Breast epithelium (tissue), 4 donors: ENCODE data around the gene MPZ. TPM values are rescaled to one million over a fixed set of nuclear protein-coding genes. Genes with fewer than 3 reads are reported as not detected.
A peak's percentile ranks its signal among the peaks of the same experiment; 100 is the strongest.
"Not testable (repeated sequence)": the region's sequence is repeated elsewhere in the genome, so short reads cannot be mapped to it uniquely, and the experiment has no call there.

Experiments used
- DNase-seq, 2 donors: peaks; one replicate each; pipeline ENCODE4 v3.0.0-alpha.2; 2019; ENCODE audit warnings: low spot score in 2 of 2
- H3K27ac ChIP-seq, 2 donors: fragments of 200-600 bp; sonication (generic) in 1 of 2; one replicate each; pipeline ENCODE4 v1.5.1; 2016 to 2019; ENCODE audit warnings: mild to moderate bottlenecking in 1 of 2
- H3K27me3 ChIP-seq, 2 donors: fragments of 200-600 bp; sonication (generic) in 1 of 2; one replicate each; pipeline versions ENCODE4 v1.5.1 to v1.6.0; 2017 to 2019; ENCODE audit warnings: control low read depth in 1 of 2, mild to moderate bottlenecking in 1 of 2
- H3K36me3 ChIP-seq: fragments of 200-600 bp; one replicate; pipeline ENCODE4 v1.5.1; 2019
- H3K4me1 ChIP-seq, 2 donors: fragments of 200-600 bp; sonication (generic); one replicate each; pipeline ENCODE4 v1.5.1; 2016 to 2019; ENCODE audit warnings: control low read depth in 1 of 2
- H3K4me3 ChIP-seq, 3 donors: fragments of 200-600 bp; sonication (generic); 1 replicate in 2 of 3; 2 replicates in 1 of 3; pipeline ENCODE4 v1.5.1; 2016 to 2019; ENCODE audit warnings: mild to moderate bottlenecking in 3 of 3, moderate library complexity in 2 of 3
- H3K9me3 ChIP-seq, 2 donors: fragments of 200-600 bp; sonication (generic) in 1 of 2; one replicate each; pipeline ENCODE4 v1.5.1; 2016 to 2019; ENCODE audit warnings: control low read depth in 1 of 2
- CTCF ChIP-seq, 3 donors: fragments of 450-650 bp; IDR thresholded peaks; one replicate each; pipeline ENCODE4 v1.5.1; 2016 to 2017; ENCODE audit warnings: antibody characterized with exemption in 3 of 3, mild to moderate bottlenecking in 3 of 3, moderate library complexity in 3 of 3
- POLR2A ChIP-seq: fragments of 450-650 bp; IDR thresholded peaks from one replicate; pipeline ENCODE4 v1.6.1; 2016; ENCODE audit warnings: antibody characterized with exemption, mild to moderate bottlenecking, moderate library complexity
- POLR2AphosphoS5 ChIP-seq, 3 donors: sonication (generic); formaldehyde crosslinking; IDR thresholded peaks; one replicate each; pipeline ENCODE4 v1.6.1; 2017; ENCODE audit warnings: antibody characterized with exemption in 3 of 3
- intact Hi-C: fragments of 100-400 bp; cut with DNase I; formaldehyde crosslinking; loops from one replicate; pipeline ENCODE4 v1.15.1; 2023; ENCODE audit warnings: low total_unique reads
- total RNA-seq, 3 donors: library from RNA; depleted of rRNA; stranded (reverse); fragments of >200 nt; gene quantifications; one replicate each; pipeline ENCODE4 v1.1.0, GENCODE V29; 2016

MPZ gene
- total RNA-seq, 3 donors from 2014 or later = 1.3 to 3.6 (median 3.2) TPM

GRCh38 chr1:161259765-161260164 is 50.0 kb downstream of the MPZ start:
- intact Hi-C loops = no loop called here
- no peak overlapping the region for H3K27ac ChIP-seq
- DNase-seq = no peak
- H3K36me3 ChIP-seq = no peaks in the 10 kb centered on the region
- H3K4me3 ChIP-seq = no peak overlapping the region
- H3K27me3 ChIP-seq = peaks cover 0 to 16% of the 10 kb centered on the region in 2 donors
- H3K9me3 ChIP-seq = peaks cover 9 to 14% of the 10 kb centered on the region in 2 donors
- no peaks in the 10 kb centered on the region for H3K4me1 ChIP-seq
- TF ChIP-seq POLR2A = no peak
- no peak for TF ChIP-seq POLR2AphosphoS5 (IDR thresholded peaks at IDR 0.05)
- no peak for TF ChIP-seq CTCF (IDR thresholded peaks at IDR 0.05)

- TF ChIP-seq POLR2A = no peak
- no peak for TF ChIP-seq CTCF (IDR thresholded peaks at IDR 0.05)
- TF ChIP-seq POLR2AphosphoS5 (IDR thresholded peaks at IDR 0.05) = no peak
- H3K27ac ChIP-seq = no peak overlapping the region
These were observed 50.4 kb downstream of the MPZ start for GRCh38 chr1:161259345-161259702.

GRCh38 chr1:161258439-161259344 is 51.1 kb downstream of the MPZ start, which contains the start of gene PCP4L1:
PCP4L1 (plus strand) TSS chr1:161258745; CDS start chr1:161258975, 230 bp downstream.
- TF ChIP-seq POLR2AphosphoS5 (IDR thresholded peaks at IDR 0.05) = no peak
- no peak for TF ChIP-seq POLR2A
- intact Hi-C loops = no loop called here
- Histone ChIP-seq H3K27ac (no peak within 1 kb of the TSS), H3K36me3 (no peaks in the 10 kb centered on the region), H3K4me1 (no peaks in the 10 kb centered on the region), H3K4me3 (peak within 1 kb of the TSS; percentile 26 to 69 (median 55)), H3K9me3 (peaks cover 9 to 14% of the 10 kb centered on the region in 2 donors), H3K27me3 (peaks cover 0 to 16% of the 10 kb centered on the region in 2 donors)
- peak in 1 of 2 donors; percentile 56 for DNase-seq

More at GRCh38 chr1:161259345-161259702, 50.4 kb downstream of the MPZ start:
- intact Hi-C loops = no loop called here
- peaks cover 9 to 14% of the 10 kb centered on the region in 2 donors for H3K9me3 ChIP-seq
- H3K36me3 ChIP-seq = no peaks in the 10 kb centered on the region
- peak overlapping the region in 2 of 3 donors; percentile 55 to 69 for H3K4me3 ChIP-seq
- no peak for DNase-seq
- H3K27me3 ChIP-seq = peaks cover 0 to 16% of the 10 kb centered on the region in 2 donors
- no peaks in the 10 kb centered on the region for H3K4me1 ChIP-seq

DNA sequence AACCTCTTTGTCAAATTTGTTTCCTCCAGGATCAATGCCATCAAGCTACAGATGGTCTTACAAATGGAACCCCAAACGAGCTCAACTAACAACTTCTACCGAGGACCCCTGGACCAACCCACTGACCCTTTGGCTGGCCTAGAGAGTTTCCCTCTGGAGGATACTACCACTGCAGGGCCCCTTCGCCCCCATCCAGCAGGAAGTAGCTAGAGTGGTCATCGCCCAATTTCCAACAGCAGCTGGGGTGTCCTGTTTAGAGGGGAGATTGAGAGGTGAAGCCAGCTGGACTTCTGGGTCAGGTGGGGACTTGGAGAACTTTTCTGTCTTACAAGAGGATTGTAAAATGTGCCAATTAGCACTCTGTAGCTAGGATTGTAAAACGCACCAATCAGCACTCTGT is 52.7 kb downstream of the MPZ start:
- DNase-seq, H3K4me1 ChIP-seq, H3K4me3 ChIP-seq, H3K27ac ChIP-seq, intact Hi-C loops, H3K36me3 ChIP-seq: not testable (repeated sequence)
- H3K9me3 ChIP-seq = peaks cover 9 to 14% of the 10 kb centered on the region in 2 donors
- peaks cover 0 to 16% of the 10 kb centered on the region in 2 donors for H3K27me3 ChIP-seq

DNA sequence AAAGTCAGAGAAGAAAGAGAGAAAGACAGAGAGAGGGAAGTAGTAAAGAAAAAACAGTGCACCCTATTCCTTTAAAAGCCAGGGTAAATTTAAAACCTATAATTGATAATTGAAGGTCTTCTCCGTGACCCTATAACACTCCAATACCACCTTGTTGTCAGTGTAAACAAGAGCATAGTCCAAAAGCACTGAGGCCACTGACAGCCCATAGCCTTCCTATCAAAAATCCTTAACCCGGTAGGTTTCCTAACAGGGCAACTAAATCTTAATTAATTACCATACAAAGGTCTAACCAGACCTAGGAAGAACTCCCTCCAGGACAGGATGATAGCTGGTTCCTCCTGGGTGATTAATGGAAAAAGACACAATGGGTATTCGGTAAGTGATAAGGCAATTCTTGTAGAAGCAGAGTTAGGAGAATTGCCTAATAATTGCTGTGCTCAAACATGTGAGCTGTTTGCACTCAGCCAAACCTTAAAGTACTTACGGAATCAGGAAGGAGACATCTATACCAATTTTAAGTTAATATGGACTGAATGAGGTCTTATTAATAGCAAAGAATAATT is 53.7 kb downstream of the MPZ start:
- Histone ChIP-seq H3K27me3 (peaks cover 0 to 16% of the 10 kb centered on the region in 2 donors), H3K9me3 (peaks cover 9 to 14% of the 10 kb centered on the region in 2 donors)
- H3K4me3 ChIP-seq, DNase-seq, H3K4me1 ChIP-seq, H3K36me3 ChIP-seq, H3K27ac ChIP-seq, intact Hi-C loops: not testable (repeated sequence)

- DNase-seq, H3K27ac ChIP-seq, H3K4me1 ChIP-seq, H3K4me3 ChIP-seq, intact Hi-C loops, H3K36me3 ChIP-seq: not testable (repeated sequence)
- Histone ChIP-seq H3K27me3 (peaks cover 0 to 15% of the 10 kb centered on the region in 2 donors), H3K9me3 (peaks cover 9 to 14% of the 10 kb centered on the region in 2 donors)
These were observed 54.5 kb downstream of the MPZ start for GRCh38 chr1:161255302-161255701.

Other genes starting within 250 kb of the MPZ start
- 10 to 100 TPM in 1 of 3 donors, 1 to 10 TPM in 2; 5.2 to 16.5 (median 7.9) TPM for gene ARHGAP30, start 240.1 kb downstream of the MPZ start, total RNA-seq
- gene NECTIN4, start 220.4 kb downstream of the MPZ start, total RNA-seq = 10 to 100 TPM in 2 of 3 donors, not detected in 1; 28.5 to 56.3 TPM
- gene KLHDC9, start 211.6 kb downstream of the MPZ start, total RNA-seq = 1 to 10 TPM; 5.8 to 9.8 (median 8.5) TPM
- 10 to 100 TPM; 32.5 to 50.1 (median 37.0) TPM for gene PFDN2, start 191.9 kb downstream of the MPZ start, total RNA-seq
- 10 to 100 TPM; 36.3 to 44.5 (median 37.0) TPM for gene NIT1, start 191.9 kb downstream of the MPZ start, total RNA-seq
- gene DEDD, start 177.3 kb downstream of the MPZ start, total RNA-seq = 10 to 100 TPM; 28.7 to 39.0 (median 37.6) TPM
- gene UFC1, start 156.0 kb downstream of the MPZ start, total RNA-seq = 10 to 100 TPM; 76.0 to 90.3 (median 87.5) TPM
- 10 to 100 TPM; 11.7 to 26.9 (median 24.9) TPM for gene USP21, start 150.5 kb downstream of the MPZ start, total RNA-seq
- gene PPOX, start 143.5 kb downstream of the MPZ start, total RNA-seq = 10 to 100 TPM; 19.5 to 26.8 (median 25.2) TPM
- gene B4GALT3, start 132.5 kb downstream of the MPZ start, total RNA-seq = 10 to 100 TPM; 23.4 to 41.3 (median 29.4) TPM
- 10 to 100 TPM in 2 of 3 donors, 1 to 10 TPM in 1; 4.8 to 85.5 (median 24.6) TPM for gene ADAMTS4, start 110.9 kb downstream of the MPZ start, total RNA-seq
- 100 to 1,000 TPM; 102 to 129 (median 116) TPM for gene NDUFS2, start 107.6 kb downstream of the MPZ start, total RNA-seq
- gene FCER1G, start 94.7 kb downstream of the MPZ start, total RNA-seq = 100 to 1,000 TPM in 1 of 3 donors, 10 to 100 TPM in 2; 40.3 to 153 (median 70.1) TPM
- not detected for gene APOA2, start 86.3 kb downstream of the MPZ start, total RNA-seq
- gene TOMM40L, start 83.9 kb downstream of the MPZ start, total RNA-seq = 1 to 10 TPM; 6.9 to 9.4 (median 8.2) TPM
- not detected for gene NR1I3, start 71.8 kb downstream of the MPZ start, total RNA-seq
- 1 to 10 TPM in 1 of 3 donors, under 1 TPM in 2; 0.32 to 2.0 (median 0.73) TPM for gene PCP4L1, start 51.2 kb downstream of the MPZ start, total RNA-seq
- gene SDHC, start 4.4 kb upstream of the MPZ start, total RNA-seq = 10 to 100 TPM; 18.0 to 42.4 (median 23.9) TPM
- gene CFAP126, start 57.9 kb upstream of the MPZ start, total RNA-seq = under 1 TPM in 1 of 3 donors, not detected in 2; 0.66 TPM
- 10 to 100 TPM; 33.1 to 70.6 (median 48.4) TPM for gene FCGR2A, start 195.5 kb upstream of the MPZ start, total RNA-seq
- 10 to 100 TPM in 1 of 3 donors, 1 to 10 TPM in 2; 1.3 to 17.1 (median 5.3) TPM for gene HSPA6, start 214.6 kb upstream of the MPZ start, total RNA-seq
- gene FCGR3A, start 239.8 kb upstream of the MPZ start, total RNA-seq = 10 to 100 TPM in 2 of 3 donors, 1 to 10 TPM in 1; 8.6 to 23.9 (median 12.9) TPM